MCF 10A (cell line): ENCODE data around the gene FBLN5. TPM values are rescaled to one million over a fixed set of nuclear protein-coding genes. Genes with fewer than 3 reads are reported as not detected.

Source experiments
- BruUV-seq: library from RNA; stranded (reverse); fragments of 400-500 nt; replicated peaks from 2 replicates; lab custom pipeline; 2021; lab: Mats Ljungman, UMichigan
- CTCF ChIA-PET: fragments of 300-600 bp; sonication (Branson Sonifier 250); formaldehyde crosslinking; extraction: SDS; loops from one replicate; lab custom pipeline; 2021; ENCODE audit warnings: antibody characterized with exemption, inconsistent platforms; lab: Yijun Ruan, JAX
- POLR2A ChIA-PET: fragments of 300-600, 350-650 bp; sonication (Branson Sonifier 250); formaldehyde crosslinking; extraction: SDS; loops from one replicate; lab custom pipeline; 2020; ENCODE audit warnings: antibody characterized with exemption, inconsistent platforms; lab: Yijun Ruan, JAX
- DNase-seq: peaks from one replicate; pipeline ENCODE4 v3.0.0-alpha.2; 2018; ENCODE audit not compliant: unreplicated experiment
- H3K27ac Mint-ChIP-seq: one replicate; pipeline ENCODE4 v1.8.0; 2022; ENCODE audit warnings: mild to moderate bottlenecking, low read depth, mixed read lengths; ENCODE audit not compliant: unreplicated experiment
- H3K27me3 Mint-ChIP-seq: one replicate; pipeline ENCODE4 v1.8.0; 2022; ENCODE audit warnings: mixed read lengths; ENCODE audit not compliant: insufficient read depth, unreplicated experiment
- H3K36me3 Mint-ChIP-seq: one replicate; pipeline ENCODE4 v1.8.0; 2022; ENCODE audit warnings: mild to moderate bottlenecking, moderate library complexity, mixed read lengths; ENCODE audit not compliant: insufficient read depth, unreplicated experiment
- H3K4me1 Mint-ChIP-seq: one replicate; pipeline ENCODE4 v1.8.0; 2022; ENCODE audit warnings: mixed read lengths; ENCODE audit not compliant: insufficient read depth, unreplicated experiment
- H3K4me3 Mint-ChIP-seq: one replicate; pipeline ENCODE4 v1.8.0; 2022; ENCODE audit warnings: mild to moderate bottlenecking, moderate library complexity, mixed read lengths; ENCODE audit not compliant: unreplicated experiment
- H3K9me3 Mint-ChIP-seq: one replicate; pipeline ENCODE4 v1.8.0; 2022; ENCODE audit warnings: mixed read lengths; ENCODE audit not compliant: unreplicated experiment
- CTCF ChIP-seq: fragments of 200-600 bp; IDR thresholded peaks from one replicate; pipeline ENCODE4 v1.8.0; 2022; ENCODE audit warnings: antibody characterized with exemption, mild to moderate bottlenecking; ENCODE audit not compliant: unreplicated experiment
- intact Hi-C: fragments of 100-400 bp; cut with micrococcal nuclease; formaldehyde crosslinking; loops from 2 replicates; pipeline ENCODE4 v1.14.1; 2022
- total RNA-seq: library from RNA; stranded (reverse); gene quantifications from 2 replicates; pipeline ENCODE4 v1.2.3, GENCODE V29; 2022

Gene FBLN5
- total RNA-seq, 1 experiment from 2014 or later, result 14.8 TPM

GRCh38 chr14:91942128-91942527, 5.4 kb downstream of the FBLN5 start:
- H3K27ac Mint-ChIP-seq, result no peak overlapping the region
- BruUV-seq, result no TSS peak
- H3K4me3 Mint-ChIP-seq, result no peak overlapping the region
- TF ChIP-seq CTCF, result no peak
- peaks cover 5% of the 10 kb centered on the region for H3K4me1 Mint-ChIP-seq
- CTCF ChIA-PET, result no interaction called here
- intact Hi-C loops, result no loop called here
- H3K36me3 Mint-ChIP-seq, result no peaks in the 10 kb centered on the region
- H3K9me3 Mint-ChIP-seq, result no peaks in the 10 kb centered on the region
- DNase-seq, result no peak
- POLR2A ChIA-PET, result no interaction called here
- no peaks in the 10 kb centered on the region for H3K27me3 Mint-ChIP-seq

GRCh38 chr14:91940209-91940608, 7.3 kb downstream of the FBLN5 start:
- Mint-ChIP-seq H3K4me1 (peaks cover 5% of the 10 kb centered on the region), H3K36me3 (no peaks in the 10 kb centered on the region), H3K27ac (no peak overlapping the region), H3K9me3 (no peaks in the 10 kb centered on the region), H3K4me3 (no peak overlapping the region), H3K27me3 (no peaks in the 10 kb centered on the region)
- TF ChIP-seq CTCF, result no peak
- intact Hi-C loops, result no loop called here
- POLR2A ChIA-PET, result no interaction called here
- no peak for DNase-seq
- CTCF ChIA-PET, result interaction anchor here (1.1 kb wide), 1 partner anchor 56 kb away, joined by 3 read pairs; no protein-coding TSS in a partner anchor
- no TSS peak for BruUV-seq

- no peak for DNase-seq
- no peaks in the 10 kb centered on the region for H3K36me3 Mint-ChIP-seq
- CTCF ChIA-PET, result no interaction called here
- no peak overlapping the region for H3K4me3 Mint-ChIP-seq
- intact Hi-C loops, result no loop called here
- no peak for TF ChIP-seq CTCF
- POLR2A ChIA-PET, result no interaction called here
- BruUV-seq, result no TSS peak
- no peaks in the 10 kb centered on the region for H3K9me3 Mint-ChIP-seq
- H3K27ac Mint-ChIP-seq, result no peak overlapping the region
- H3K27me3 Mint-ChIP-seq, result no peaks in the 10 kb centered on the region
- no peaks in the 10 kb centered on the region for H3K4me1 Mint-ChIP-seq
Measured at GRCh38 chr14:91935586-91935985, 11.9 kb downstream of the FBLN5 start.

- no peak overlapping the region for H3K27ac Mint-ChIP-seq
Measured at GRCh38 chr14:91934554-91935285, 12.8 kb downstream of the FBLN5 start.

More at GRCh38 chr14:91934554-91935285, 12.8 kb downstream of the FBLN5 start:
- H3K36me3 Mint-ChIP-seq, result no peaks in the 10 kb centered on the region
- no TSS peak for BruUV-seq
- peaks cover 2% of the 10 kb centered on the region for H3K4me1 Mint-ChIP-seq
- H3K27me3 Mint-ChIP-seq, result no peaks in the 10 kb centered on the region
- H3K4me3 Mint-ChIP-seq, result no peak overlapping the region
- CTCF ChIA-PET, result no interaction called here
- POLR2A ChIA-PET, result no interaction called here
- intact Hi-C loops, result no loop called here
- DNase-seq, result no peak
- TF ChIP-seq CTCF, result no peak
- H3K9me3 Mint-ChIP-seq, result no peaks in the 10 kb centered on the region
